Activated T-helper 1 cell treated with Interleukin-2 at 50 U/mL for 16 hours (primary cell): ENCODE data around the gene TPRN.
"Not testable (repeated sequence)": the region's sequence is repeated elsewhere in the genome, so short reads cannot be mapped to it uniquely, and the experiment has no call there.

Experiments
- DNase-seq: peaks from one replicate; pipeline ENCODE4 v3.0.0-alpha.2; 2020; ENCODE audit warnings: low read depth

Gene TPRN, protein sequence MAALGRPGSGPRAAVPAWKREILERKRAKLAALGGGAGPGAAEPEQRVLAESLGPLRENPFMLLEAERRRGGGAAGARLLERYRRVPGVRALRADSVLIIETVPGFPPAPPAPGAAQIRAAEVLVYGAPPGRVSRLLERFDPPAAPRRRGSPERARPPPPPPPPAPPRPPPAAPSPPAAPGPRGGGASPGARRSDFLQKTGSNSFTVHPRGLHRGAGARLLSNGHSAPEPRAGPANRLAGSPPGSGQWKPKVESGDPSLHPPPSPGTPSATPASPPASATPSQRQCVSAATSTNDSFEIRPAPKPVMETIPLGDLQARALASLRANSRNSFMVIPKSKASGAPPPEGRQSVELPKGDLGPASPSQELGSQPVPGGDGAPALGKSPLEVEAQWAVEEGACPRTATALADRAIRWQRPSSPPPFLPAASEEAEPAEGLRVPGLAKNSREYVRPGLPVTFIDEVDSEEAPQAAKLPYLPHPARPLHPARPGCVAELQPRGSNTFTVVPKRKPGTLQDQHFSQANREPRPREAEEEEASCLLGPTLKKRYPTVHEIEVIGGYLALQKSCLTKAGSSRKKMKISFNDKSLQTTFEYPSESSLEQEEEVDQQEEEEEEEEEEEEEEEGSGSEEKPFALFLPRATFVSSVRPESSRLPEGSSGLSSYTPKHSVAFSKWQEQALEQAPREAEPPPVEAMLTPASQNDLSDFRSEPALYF

DNA sequence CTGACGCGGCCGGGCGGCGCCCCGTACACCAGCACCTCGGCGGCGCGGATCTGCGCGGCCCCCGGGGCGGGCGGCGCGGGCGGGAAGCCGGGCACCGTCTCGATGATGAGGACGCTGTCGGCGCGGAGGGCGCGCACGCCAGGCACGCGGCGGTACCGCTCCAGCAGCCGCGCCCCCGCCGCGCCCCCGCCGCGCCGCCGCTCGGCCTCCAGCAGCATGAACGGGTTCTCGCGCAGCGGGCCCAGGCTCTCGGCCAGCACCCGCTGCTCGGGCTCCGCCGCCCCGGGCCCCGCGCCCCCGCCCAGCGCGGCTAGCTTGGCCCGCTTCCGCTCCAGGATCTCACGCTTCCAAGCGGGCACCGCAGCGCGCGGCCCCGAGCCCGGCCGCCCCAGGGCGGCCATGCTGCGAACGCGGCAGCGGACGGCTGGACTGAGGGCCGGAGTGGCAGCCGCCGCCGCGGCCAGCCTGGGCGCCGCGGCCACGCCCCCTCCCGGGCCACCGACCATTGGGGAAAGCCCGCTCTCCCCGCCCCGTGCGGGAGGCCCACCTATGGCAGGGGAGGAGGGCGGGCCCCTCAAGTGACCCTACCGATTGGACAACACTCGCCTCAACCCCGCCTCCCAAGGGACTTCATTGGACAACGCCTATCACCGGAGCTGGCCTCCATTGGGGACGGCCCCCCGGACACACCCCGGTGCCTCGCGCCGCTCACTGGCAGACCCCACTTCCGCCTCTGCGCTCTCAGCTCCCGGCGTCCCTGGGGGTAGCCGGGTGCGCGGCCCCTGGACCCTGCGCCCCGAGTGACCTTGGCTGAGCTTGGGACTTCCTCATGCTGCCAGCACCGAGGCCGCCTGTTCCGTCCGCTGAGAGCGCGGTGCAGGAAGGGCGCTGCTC is at the start of gene TPRN:
Gene TPRN (minus strand): TSS at position 431 of the 894 bp plus-strand sequence. CDS start 30 bp downstream, at position 401.
- DNase-seq = peak; percentile 96

DNA sequence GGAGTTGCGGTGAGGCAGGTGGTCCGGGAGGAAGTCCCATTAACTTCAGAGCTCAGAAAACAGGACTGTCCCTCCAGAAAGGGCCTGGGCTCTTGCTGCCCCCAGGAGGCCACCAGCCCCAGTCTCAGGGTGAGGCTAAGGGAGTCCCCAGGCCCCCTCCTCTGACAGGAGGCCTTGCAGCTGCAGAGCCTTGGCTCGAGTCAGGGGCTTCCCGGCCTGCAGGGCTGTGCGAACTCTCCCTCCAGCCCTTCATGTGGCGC is 47.3 kb upstream of the TPRN start:
- no peak for DNase-seq

DNA sequence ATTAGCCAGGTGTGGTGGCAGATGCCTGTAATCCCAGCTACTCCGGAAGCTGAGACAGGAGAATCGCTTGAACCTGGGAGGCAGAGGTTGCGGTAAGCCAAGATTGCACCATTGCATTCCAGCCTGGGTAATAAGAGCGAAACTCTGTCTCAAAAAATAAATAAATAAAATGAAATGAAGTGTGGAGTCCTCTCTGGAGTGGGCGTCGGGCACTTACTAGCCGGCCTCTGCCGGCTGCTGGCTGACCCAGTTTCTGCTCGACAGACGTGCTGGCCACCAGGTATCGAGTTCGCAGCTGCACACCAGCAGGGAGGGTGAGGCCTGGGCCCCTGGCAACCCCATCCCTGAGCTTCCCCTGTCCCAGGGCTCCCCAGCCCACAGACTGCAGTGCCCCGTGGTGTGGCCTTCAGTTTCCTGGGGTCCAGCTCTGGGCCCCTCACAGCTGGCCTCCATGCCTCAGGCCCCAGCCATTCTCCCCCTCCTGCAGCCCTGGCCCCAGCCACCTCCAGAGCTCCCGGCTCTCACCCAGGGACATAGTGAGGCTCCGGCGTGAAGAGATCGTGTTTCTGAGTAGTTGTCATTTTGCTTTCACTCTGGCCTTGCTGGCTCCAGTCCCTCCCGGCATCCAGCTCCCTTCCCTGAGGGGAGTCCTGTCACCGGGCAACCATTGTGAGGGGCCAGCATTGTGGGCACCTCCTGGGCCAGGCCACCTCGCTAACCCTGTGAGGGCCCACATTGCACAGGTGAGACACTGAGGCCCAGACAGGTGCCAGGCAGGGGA is 46.8 kb upstream of the TPRN start:
- DNase-seq = no peak

DNA sequence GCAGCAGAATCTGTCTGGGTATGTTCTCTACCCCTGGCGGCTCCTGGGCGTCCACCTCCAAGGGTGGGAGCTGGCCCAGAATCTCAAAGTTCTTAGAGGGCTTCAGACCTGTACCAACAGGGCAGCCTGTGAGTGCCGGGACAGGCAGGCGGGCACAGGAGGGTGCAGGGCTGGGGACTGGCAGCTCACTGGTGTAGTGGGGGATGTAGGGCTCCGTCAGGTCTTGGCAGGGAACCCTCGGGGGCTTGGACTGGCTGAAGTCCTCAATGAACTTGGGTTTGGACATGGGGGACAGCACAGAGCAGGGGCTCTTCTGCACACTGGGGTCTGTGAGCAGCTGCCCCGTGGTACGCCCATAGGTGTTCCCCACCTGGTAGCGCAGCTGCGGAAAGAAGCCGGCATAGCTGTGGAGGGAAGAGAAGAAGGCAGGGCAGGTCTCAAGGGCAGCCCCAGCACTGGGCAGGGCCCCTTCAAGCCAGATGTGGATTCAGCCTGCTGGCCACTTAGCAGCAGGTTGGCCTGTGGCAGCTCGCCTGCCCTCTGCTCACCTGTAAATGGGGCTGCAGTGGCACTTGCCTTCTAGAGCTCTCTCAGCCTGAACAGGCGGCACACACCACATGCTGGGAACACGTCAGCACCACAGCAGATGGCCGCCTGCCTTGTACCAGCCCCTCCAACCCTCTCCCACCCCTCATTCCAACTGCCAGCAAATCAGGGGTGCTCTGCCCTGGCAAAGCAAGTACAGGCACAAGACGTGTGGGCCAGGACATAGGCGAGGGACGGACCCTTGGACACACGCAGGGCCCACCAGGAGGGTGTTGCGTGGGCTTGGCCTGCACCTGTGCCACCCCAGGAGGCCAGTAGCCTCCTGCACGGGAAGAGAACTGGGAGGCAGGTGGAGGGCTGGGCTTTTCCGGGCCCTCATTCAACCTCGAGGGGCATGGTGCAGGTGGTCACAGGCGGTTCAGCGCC is 45.2 kb upstream of the TPRN start:
- no peak for DNase-seq

DNA sequence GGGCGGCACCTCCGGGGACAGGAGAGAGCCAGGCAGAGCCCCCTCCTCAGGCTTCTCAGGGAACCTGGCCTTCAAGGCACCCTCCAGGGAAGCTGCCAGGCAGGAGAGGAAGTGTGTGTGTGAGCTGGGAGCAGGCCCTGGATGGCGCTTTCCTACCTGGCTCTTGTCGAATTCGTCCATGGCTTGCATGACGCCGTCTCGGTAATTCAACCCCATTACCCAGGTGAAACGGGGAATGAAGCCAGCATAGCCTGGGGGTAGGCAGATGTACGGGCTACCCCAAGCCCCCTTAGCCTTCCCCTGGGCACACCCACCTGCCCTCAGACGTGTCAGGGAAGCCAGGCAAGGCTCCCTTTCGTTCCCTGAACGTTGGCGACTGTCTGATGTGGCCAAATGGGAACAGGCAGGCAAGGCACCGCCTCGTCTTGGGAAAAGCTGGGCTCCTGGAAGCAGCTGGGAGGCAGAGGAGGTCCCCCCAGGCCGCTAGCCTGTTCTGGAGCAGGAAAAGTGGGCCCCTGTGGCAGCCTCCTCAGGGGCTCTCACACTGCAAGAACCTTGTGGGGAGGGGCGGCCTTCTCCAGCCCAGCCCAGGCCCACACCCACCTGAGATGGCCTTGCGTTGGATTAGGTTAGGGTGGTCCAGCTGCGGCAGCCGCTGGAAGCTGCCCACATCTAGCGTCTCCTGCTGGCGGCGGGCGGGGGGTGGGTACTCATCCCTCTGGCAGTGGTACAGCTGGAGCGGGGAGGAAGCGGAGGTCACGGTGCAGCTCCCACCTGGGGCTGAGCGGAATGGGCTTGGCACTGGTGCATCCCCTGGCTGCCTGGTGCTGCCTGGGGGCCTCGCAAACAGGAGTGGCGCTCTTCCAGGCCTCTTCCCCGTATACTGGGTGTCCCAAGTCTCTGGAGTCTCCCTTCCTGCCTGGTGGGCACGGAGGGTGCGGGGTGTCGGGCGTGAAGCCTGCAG is 44.2 kb upstream of the TPRN start:
- no peak for DNase-seq

DNA sequence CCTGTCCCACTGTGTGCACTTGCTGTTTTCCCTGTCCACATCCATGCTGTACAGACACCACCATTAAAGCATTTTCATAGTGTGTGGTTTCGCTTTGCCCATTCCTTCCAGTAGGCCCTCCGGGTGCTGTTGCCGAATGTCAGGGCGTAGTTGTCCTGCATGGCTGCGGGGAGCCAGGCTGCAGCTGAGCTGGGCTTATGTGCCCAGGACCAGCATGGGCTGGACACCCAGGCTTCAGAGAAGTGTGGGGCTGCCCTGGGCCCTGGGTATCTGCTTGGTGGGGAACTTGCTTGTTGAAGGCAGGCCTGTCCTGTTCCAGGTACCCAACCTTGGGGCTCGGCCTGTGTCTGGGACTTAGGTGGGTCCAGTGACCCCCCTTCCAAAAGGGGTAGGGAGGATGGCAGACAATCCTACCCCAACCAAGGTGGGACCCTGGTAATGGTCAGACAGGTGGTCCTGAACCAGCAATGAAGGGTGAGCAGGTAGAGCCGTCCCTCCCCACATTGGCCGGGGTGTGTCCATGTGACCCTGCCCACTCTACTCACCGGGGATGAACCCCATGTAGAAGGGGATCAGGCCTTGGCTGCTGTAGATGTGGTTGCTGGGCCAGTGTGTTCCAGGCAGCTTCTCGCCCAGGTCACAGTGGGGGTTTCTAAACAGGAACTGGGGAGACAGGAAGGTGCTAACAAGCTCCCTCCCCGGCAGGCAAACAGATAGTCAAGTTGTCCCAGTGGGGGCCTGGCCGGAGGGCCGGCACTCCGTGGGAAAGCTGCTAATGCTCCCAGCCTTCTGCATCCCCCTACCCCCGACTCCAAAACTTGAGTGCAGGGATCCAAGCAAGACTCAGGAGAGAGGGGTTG is 43.3 kb upstream of the TPRN start:
- no peak for DNase-seq

DNA sequence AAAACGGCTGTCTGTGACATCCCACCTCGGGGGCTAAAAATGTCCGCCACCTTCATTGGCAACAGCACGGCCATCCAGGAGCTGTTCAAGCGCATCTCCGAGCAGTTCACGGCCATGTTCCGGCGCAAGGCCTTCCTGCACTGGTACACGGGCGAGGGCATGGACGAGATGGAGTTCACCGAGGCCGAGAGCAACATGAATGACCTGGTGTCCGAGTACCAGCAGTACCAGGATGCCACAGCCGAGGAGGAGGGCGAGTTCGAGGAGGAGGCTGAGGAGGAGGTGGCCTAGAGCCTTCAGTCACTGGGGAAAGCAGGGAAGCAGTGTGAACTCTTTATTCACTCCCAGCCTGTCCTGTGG is 42.7 kb upstream of the TPRN start:
- DNase-seq = not testable (repeated sequence)

DNA sequence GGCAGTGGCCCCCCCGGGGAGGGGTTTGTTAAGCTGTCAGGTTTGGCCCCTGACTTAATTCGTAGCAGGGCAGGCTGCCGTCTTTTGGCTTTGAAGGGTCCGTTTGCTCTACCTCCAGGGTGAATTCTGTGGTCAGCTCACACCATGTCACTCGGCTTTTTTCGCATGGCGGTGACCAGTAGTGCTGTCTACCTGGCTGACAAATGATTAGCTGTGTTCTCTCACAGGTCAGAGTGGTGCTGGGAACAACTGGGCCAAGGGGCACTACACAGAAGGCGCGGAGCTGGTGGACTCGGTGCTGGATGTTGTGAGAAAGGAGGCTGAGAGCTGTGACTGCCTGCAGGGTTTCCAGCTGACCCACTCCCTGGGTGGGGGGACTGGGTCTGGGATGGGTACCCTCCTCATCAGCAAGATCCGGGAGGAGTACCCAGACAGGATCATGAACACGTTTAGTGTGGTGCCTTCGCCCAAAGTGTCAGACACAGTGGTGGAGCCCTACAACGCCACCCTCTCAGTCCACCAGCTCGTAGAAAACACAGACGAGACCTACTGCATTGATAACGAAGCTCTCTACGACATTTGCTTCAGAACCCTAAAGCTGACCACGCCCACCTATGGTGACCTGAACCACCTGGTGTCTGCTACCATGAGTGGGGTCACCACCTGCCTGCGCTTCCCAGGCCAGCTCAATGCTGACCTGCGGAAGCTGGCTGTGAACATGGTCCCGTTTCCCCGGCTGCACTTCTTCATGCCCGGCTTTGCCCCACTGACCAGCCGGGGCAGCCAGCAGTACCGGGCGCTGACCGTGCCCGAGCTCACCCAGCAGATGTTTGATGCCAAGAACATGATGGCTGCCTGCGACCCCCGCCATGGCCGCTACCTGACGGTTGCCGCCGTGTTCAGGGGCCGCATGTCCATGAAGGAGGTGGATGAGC is 42.0 kb upstream of the TPRN start:
- no peak for DNase-seq

DNA sequence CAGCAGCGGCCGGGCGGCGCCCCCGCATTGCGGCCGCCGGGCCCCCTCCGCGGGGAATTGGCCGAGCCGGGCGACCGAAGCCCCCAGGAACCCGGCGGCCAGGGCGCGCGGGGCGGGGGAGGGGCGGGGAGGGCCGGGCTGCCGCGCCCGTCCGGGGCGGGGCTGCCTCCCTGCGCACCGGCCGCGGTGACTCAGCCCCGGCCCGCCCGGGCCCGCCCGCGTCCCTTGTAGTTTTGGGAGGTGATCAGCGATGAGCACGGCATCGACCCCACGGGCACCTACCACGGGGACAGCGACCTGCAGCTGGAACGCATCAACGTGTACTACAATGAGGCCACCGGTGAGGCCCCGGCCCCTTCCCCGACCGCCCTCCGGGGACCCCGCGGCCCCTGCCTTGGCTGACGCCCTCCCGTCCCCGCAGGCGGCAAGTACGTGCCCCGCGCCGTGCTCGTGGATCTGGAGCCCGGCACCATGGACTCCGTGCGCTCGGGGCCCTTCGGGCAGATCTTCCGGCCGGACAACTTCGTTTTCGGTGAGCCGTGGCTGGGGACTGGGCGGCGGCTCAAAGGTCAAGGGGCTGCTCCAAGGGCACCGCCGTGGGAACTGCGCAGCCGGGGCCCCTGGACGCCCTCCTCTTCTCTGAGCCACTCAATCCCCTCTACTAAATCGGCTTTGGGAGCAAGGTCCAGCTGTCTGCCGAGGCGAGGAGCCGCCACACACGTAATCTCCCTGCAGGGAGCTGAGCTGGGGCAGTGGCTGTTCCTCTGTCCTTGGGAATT is 41.1 kb upstream of the TPRN start:
- DNase-seq = peak; percentile 71

DNA sequence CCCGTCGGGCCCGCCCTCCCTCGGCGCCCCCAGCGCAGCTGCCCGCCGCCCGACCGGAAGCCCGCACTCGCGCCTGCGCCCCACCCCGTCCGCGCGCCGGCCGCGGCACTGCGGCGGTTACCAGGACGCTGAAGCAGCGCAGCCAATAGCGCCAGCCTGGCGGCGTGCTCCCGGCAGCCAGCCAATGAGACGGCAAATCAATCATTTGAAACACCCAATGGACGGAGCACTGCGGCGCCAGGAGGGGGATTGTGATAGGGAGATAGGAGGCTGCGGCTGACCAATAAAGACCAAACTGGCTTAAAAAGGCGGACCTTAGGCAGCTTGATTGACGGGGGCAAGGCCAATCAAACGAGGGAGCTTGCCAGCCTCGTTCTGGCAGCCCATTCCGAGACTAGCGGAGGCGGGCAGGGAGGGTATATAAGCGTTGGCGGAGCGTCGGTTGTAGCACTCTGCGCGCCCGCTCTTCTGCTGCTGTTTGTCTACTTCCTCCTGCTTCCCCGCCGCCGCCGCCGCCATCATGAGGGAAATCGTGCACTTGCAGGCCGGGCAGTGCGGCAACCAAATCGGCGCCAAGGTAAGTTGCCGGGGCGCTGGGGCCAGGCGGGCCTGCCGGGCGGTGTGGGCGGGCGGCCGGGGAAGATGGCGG is 40.4 kb upstream of the TPRN start, which contains the start of gene TUBB4B:
Gene TUBB4B (plus strand): TSS at position 447 of the 649 bp plus-strand sequence. CDS start 74 bp downstream, at position 521.
- DNase-seq = peak; percentile 95

DNA sequence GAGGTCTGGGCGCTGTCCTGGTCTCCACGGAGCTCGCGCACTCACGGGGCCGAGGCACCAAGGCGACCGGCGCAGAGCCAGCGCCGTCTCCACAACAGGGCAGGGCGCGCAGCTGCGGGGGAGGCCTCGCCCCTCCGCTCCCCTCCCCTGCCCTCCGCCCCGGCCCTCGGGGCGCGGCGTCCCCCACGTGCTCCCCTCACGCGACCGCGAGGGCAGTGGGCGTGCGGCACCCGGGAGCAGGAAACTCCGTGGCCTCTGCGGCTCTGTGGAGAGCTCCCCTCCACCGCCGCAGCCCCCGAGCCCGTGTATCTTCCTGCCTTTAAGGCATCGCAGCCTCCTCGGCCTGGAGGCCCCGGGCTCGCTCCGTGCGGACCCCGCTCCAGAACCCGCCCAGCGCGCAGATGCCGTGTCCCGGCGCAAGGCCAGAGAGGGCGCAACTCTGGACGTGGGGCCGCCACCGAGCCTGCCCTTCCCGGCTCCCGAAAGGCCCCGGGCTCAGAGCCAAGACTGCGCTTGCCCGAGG is 39.8 kb upstream of the TPRN start:
- DNase-seq = peak; percentile 62

DNA sequence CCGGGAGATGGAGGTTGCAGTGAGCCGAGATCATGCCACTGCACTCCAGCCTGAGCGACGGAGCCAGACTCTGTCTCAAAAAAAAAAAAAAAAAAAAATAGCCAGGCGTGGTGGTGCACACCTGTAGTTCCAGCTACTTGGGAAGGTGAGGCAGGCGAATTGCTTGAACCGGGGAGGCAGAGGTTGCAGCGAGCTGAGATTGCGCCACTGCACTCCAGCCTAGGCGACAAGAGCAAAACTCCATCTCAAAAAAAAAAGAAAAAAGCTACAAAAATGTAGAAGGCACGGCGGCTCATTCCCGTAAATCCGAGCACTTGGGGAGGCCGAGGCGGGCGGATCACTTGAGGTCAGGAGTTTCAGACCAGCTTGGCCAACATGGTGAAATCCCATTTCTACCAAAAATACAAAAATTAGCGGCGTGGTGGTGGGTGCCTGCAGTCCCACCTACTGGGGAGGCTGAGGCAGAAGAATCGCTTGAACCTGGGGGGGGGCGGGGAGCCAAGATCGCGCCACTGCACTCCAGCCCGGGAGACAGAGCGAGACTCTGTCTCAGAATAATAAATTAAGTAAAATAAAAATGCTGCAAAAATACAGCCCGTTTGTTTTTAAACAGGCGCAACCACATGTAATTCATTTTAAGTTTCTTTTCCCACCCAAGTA is 39.1 kb upstream of the TPRN start:
- not testable (repeated sequence) for DNase-seq

DNA sequence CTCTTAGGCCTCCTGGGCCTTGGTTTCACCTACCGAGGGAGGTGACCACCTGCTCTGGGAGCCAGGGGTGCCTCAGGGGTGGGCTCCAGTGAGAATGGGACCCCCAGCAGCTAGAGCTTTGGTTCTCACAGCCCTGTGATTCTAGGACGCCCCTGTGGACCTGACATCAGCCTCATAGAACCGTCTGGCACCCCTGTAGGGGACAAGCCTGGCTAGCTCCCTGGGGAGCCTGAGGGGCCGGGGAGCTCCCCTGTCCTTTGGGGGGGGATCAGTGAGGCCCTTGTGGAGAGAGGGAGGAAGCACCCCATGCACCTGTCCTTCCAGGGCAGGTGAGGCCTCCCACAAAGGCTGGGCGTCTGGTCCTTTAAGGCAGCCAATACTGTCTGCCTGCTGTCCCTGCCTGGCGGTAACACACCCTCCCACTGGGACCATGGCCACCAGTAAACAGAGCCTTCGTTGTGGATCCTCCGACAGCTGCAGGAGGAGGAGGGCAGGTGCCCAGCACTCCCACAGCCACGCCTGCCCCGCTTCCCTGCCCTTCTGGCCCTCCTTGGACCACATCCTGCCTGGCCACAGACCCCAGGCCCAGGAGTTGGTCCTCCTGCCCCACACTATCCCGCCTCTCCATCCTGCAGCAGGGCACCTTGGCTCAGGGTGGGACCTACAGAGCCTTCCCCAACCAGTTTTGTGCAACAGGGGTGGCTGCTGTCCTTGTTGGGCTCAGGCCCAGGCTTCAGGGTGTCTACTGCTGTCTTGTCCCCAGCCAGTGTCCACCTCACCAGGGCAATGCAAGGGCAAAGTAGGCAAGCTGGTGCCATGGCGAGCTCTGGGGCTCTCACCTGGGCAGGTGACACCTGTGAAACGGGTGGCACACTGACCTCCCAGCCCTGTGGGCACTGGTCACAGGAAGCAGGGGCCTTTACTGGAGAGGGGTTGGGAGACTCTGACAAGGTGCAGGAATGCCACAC is 37.5 kb upstream of the TPRN start:
- DNase-seq = no peak

DNA sequence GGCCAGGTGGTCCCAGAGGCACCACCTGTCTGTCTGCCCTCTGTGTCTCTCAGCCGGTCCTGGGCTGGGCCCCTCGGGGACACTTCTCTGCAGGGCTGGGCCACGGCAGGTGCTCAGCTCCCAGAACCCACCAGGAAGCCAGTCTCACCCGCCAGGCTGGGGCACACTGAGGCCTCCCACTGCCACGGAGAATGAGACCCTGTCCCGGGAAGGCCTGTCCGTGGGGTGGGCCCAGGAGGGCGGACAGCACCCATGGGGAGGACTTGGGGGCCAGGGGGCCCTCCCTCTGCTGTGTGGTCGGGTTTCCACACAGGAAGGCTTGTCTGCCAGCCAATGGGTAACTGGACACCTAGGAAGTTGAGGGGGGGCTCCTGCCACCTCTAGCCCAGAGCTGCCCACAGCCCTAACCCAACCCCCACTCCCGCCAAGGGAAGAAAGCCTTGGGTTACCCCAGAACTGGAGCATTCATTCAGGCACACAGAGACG is 36.4 kb upstream of the TPRN start:
- no peak for DNase-seq
